GM12801 (cell line): Measurements from ENCODE around the gene SCTR.

Experiments
- TF ChIP-seq, protein P1 (sequence below): IDR thresholded peaks from one replicate; pipeline ENCODE4 v1.5.1; 2011; ENCODE audit warnings: control low read depth; ENCODE audit not compliant: insufficient read length; ENCODE audit errors: extremely low read depth

The SCTR gene

DNA sequence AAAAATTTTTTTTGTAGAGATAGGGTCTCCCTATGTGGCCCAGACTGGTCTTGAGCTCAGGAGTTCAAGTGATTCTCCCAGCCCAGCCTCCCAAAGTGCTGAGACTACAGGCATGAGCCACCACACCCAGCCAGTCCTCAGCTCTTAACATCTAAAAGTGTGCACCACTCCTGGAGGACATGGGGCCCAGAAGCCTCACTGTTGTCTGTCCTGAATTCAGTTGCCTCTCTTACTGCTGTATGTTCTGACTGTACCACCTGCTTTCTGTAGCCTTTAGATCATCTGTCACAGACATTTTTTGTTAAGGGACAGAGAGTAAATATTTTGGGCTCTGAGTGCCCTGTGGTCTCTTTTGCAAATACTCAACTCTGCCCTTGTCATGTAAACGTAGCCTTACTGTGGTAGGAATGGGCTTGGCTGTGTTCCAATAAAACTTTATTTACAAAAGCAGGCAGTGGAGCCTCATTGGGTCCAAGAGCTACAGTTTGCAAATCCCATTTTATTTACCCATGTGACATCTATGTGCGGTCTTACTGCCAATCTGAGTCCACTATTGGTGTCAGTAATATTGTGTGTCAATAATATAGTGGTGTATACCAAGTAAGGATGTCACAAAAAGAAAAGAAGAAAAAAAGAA, 54.5 kb downstream of the SCTR start:
- TF ChIP-seq, protein P1, sequence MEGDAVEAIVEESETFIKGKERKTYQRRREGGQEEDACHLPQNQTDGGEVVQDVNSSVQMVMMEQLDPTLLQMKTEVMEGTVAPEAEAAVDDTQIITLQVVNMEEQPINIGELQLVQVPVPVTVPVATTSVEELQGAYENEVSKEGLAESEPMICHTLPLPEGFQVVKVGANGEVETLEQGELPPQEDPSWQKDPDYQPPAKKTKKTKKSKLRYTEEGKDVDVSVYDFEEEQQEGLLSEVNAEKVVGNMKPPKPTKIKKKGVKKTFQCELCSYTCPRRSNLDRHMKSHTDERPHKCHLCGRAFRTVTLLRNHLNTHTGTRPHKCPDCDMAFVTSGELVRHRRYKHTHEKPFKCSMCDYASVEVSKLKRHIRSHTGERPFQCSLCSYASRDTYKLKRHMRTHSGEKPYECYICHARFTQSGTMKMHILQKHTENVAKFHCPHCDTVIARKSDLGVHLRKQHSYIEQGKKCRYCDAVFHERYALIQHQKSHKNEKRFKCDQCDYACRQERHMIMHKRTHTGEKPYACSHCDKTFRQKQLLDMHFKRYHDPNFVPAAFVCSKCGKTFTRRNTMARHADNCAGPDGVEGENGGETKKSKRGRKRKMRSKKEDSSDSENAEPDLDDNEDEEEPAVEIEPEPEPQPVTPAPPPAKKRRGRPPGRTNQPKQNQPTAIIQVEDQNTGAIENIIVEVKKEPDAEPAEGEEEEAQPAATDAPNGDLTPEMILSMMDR, result no peak

DNA sequence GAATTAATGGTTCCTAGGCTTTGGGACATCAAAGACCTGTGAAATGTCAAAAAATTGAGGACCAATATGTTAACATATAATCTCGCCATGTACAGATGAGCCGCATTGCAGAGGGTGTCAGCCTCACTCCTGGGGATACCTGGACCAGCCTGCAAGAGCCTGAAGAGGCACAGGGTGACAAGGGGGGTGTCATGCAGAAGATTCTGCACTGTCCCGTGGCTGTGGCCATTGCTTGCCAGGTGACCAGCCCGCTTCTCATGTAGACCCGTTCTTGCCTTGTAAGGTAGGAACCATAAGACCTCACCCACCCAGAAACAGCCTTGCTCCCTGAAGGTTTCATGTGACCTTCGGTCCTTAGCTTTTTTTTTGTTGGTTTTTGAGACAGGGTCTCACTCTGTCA, 55.2 kb downstream of the SCTR start:
- TF ChIP-seq, protein P1, result no peak

DNA sequence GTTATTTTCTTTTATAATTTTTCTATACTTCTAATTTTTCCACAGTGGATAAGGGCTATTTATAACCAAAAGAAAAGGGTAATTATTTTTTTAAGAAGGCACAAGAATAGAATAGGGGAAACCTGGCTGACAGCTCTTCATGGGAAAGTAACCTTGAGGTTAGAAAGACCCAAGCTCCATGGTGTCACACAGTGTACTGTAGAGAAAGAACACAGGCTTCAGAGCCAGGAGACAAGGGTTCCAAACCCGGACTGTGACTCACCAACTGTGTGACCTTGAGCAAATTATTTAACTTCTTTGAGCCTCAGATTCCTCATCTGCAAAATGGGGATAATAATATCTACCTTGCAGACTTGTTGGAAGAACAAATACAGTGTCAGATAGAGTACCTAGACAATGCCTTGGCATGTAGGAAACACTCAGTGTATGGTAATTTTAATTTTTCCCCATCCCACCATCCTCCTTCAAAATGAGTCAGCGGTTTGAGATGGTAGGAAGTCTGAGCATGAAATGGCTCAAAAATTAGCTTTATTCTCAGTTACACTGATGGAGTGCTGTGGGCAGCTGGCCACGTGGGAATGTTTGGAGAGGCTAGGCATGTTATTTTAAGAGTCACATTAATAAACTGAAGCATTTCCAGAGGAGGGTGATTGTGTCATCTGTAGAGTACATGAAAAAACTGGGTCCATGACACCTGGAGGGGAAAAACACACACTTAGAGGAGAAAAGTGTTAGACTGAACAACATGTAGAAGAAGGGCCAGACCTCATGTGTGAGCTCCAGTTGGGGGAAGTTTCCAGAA, 55.9 kb downstream of the SCTR start:
- TF ChIP-seq, protein P1, result no peak

DNA sequence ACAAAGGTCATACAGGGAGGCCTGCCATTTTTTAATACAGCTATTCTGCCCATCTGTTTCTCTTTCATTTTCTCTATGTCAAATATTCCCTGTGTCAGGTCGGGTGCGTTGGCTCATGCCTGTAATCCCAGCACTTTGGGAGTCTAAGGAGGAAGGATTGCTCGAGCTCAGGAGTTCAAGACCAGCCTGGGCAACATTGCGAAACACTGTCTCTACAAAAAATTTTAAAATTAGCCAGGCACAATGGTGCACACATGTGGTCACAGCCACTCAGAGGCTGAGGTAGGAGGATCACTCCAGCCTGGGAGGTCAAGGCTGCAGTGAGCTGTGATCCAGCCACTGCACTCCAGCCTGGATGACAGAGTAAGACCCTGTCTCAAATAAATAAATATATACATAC, 57.9 kb downstream of the SCTR start:
- TF ChIP-seq, protein P1, result no peak

DNA sequence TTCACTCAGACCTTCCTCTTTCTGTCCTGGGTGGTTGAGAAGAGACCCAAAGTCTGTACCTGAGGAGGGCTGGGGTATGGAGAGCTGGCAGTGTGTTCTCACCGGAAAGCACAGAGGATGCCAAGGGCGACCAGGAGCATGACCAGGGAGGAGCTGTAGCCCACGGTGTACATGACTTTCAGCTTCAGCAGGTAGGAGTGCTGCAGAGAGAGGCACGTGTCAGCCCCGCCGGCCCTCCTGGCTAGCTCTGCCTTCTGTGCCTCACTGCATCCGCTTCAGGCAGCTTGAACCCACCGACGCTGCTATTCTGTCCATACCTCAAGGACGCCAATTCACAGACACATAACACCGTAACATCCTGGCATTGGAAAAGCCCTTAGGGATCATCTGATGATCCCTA, 58.6 kb downstream of the SCTR start:
- TF ChIP-seq, protein P1, result no peak

DNA sequence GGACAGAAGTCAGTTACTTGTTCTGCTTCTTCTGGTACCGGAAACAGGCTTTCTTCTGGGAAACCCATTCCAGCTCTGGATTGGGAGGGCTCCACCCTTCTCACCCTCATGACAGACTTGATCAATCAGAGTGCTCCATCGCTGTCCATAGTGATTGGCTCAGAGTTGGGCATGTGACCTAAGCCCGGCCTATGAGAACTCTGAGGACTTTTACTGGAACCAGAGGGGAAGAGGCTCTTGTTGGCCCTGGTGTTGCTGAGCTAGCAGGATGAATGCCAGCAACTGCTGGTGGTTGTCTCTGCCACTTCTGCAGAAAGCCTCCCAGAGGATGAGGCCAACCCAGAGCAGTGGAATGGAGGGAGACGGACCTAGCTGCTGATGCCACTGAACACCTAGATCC, 59.3 kb downstream of the SCTR start:
- TF ChIP-seq, protein P1, result no peak

DNA sequence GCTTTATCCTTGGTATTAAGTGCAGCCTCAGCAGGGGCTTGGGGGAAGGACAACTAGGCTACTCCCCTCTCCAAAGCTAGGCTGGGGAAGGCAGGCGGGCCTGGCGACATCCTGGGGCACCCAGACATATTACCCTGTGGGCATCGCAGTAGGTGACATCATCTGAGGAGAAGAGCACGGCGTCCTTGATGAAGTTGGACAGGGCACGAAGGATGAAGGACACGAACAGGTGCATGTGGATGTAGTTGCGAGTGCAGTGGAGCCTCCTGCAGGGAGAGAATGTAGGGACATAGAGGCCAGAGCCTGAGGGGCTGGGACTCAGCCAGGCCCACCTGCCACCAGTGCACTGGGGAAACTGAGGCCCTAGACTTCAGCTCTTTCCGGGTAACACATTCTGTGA, 60.3 kb downstream of the SCTR start:
- TF ChIP-seq, protein P1, result no peak
